Right lung (tissue), 10 donors: ENCODE measurements around the gene RPL10A. TPM values are rescaled to one million over a fixed set of nuclear protein-coding genes. Genes with fewer than 3 reads are reported as not detected.
A peak's percentile ranks its signal among the peaks of the same experiment; 100 is the strongest.
"Not testable (repeated sequence)": the region's sequence is repeated elsewhere in the genome, so short reads cannot be mapped to it uniquely, and the experiment has no call there.

ENCODE experiments used
- DNase-seq, 2 donors: peaks; one replicate each; pipeline ENCODE4 v3.0.0-alpha.2; 2013
- long read RNA-seq, 8 donors: transcript quantifications; one replicate each; lab custom pipeline, GENCODE V29; 2026
- polyA plus RNA-seq, 5 donors: library from polyadenylated mRNA; unstranded; fragments of 120-200 nt; gene quantifications; one replicate each; pipeline versions ENCODE4 v1.2.1 to v1.2.3, GENCODE V29; 2013; ENCODE audit warnings: inconsistent platforms in 1 of 5, low replicate concordance in 1 of 5; ENCODE audit not compliant: insufficient read length in 5 of 5, insufficient read depth in 1 of 5

RPL10A gene
- polyA plus RNA-seq = 1,000 to 10,000 TPM; 2,506 to 2,722 (median 2,619) TPM
- long read RNA-seq, donor 1, transcript RPL10A-204 (6 exons, 962 nt) = minor isoform, 12 of 2,819 reads
- long read RNA-seq, donor 1, transcript RPL10A-202 (5 exons, 1,063 nt) = minor isoform, 319 of 2,819 reads
- long read RNA-seq, donor 1, transcript RPL10A-201 (6 exons, 716 nt) = major isoform, 1,676 of 2,819 reads
- long read RNA-seq, donor 1, transcript RPL10A-203 (5 exons, 1,069 nt) = minor isoform, 20 of 2,819 reads
- long read RNA-seq, donor 1, partial matches to known transcripts = 621 of 2,819 reads
- long read RNA-seq, donor 1, other reads (novel, unspliced or antisense) = 170 of 2,819 reads
- long read RNA-seq, donor 2, transcript RPL10A-202 (5 exons, 1,063 nt) = minor isoform, 100 of 1,476 reads
- long read RNA-seq, donor 2, transcript RPL10A-203 (5 exons, 1,069 nt) = minor isoform, 11 of 1,476 reads
- long read RNA-seq, donor 2, transcript RPL10A-201 (6 exons, 716 nt) = major isoform, 1,111 of 1,476 reads
- long read RNA-seq, donor 2, transcript RPL10A-204 (6 exons, 962 nt) = minor isoform, 7 of 1,476 reads
- long read RNA-seq, donor 2, partial matches to known transcripts = 174 of 1,476 reads
- long read RNA-seq, donor 2, other reads (novel, unspliced or antisense) = 72 of 1,476 reads
- long read RNA-seq, donor 3, transcript RPL10A-203 (5 exons, 1,069 nt) = minor isoform, 16 of 1,749 reads
- long read RNA-seq, donor 3, transcript RPL10A-204 (6 exons, 962 nt) = minor isoform, 14 of 1,749 reads
- long read RNA-seq, donor 3, transcript RPL10A-202 (5 exons, 1,063 nt) = minor isoform, 93 of 1,749 reads
- long read RNA-seq, donor 3, transcript RPL10A-201 (6 exons, 716 nt) = major isoform, 1,068 of 1,749 reads
- long read RNA-seq, donor 3, partial matches to known transcripts = 477 of 1,749 reads
- long read RNA-seq, donor 3, other reads (novel, unspliced or antisense) = 81 of 1,749 reads
- long read RNA-seq, donor 4, transcript RPL10A-201 (6 exons, 716 nt) = major isoform, 804 of 1,288 reads
- long read RNA-seq, donor 4, transcript RPL10A-203 (5 exons, 1,069 nt) = minor isoform, 8 of 1,288 reads
- long read RNA-seq, donor 4, transcript RPL10A-204 (6 exons, 962 nt) = minor isoform, 8 of 1,288 reads
- long read RNA-seq, donor 4, transcript RPL10A-202 (5 exons, 1,063 nt) = minor isoform, 116 of 1,288 reads
- long read RNA-seq, donor 4, partial matches to known transcripts = 290 of 1,288 reads
- long read RNA-seq, donor 4, other reads (novel, unspliced or antisense) = 59 of 1,288 reads
- long read RNA-seq, donor 5, transcript RPL10A-203 (5 exons, 1,069 nt) = minor isoform, 11 of 2,832 reads
- long read RNA-seq, donor 5, transcript RPL10A-202 (5 exons, 1,063 nt) = minor isoform, 273 of 2,832 reads
- long read RNA-seq, donor 5, transcript RPL10A-201 (6 exons, 716 nt) = major isoform, 1,979 of 2,832 reads
- long read RNA-seq, donor 5, transcript RPL10A-204 (6 exons, 962 nt) = minor isoform, 11 of 2,832 reads
- long read RNA-seq, donor 5, partial matches to known transcripts = 426 of 2,832 reads
- long read RNA-seq, donor 5, other reads (novel, unspliced or antisense) = 132 of 2,832 reads
- long read RNA-seq, donor 6, transcript RPL10A-202 (5 exons, 1,063 nt) = minor isoform, 148 of 2,559 reads
- long read RNA-seq, donor 6, transcript RPL10A-204 (6 exons, 962 nt) = minor isoform, 27 of 2,559 reads
- long read RNA-seq, donor 6, transcript RPL10A-203 (5 exons, 1,069 nt) = minor isoform, 23 of 2,559 reads
- long read RNA-seq, donor 6, transcript RPL10A-201 (6 exons, 716 nt) = major isoform, 1,843 of 2,559 reads
- long read RNA-seq, donor 6, partial matches to known transcripts = 352 of 2,559 reads
- long read RNA-seq, donor 6, other reads (novel, unspliced or antisense) = 164 of 2,559 reads
- long read RNA-seq, donor 7, transcript RPL10A-203 (5 exons, 1,069 nt) = minor isoform, 7 of 775 reads
- long read RNA-seq, donor 7, transcript RPL10A-204 (6 exons, 962 nt) = minor isoform, 14 of 775 reads
- long read RNA-seq, donor 7, transcript RPL10A-202 (5 exons, 1,063 nt) = minor isoform, 58 of 775 reads
- long read RNA-seq, donor 7, transcript RPL10A-201 (6 exons, 716 nt) = major isoform, 522 of 775 reads
- long read RNA-seq, donor 7, partial matches to known transcripts = 139 of 775 reads
- long read RNA-seq, donor 7, other reads (novel, unspliced or antisense) = 35 of 775 reads
- long read RNA-seq, donor 8, transcript RPL10A-203 (5 exons, 1,069 nt) = minor isoform, 7 of 959 reads
- long read RNA-seq, donor 8, transcript RPL10A-202 (5 exons, 1,063 nt) = minor isoform, 51 of 959 reads
- long read RNA-seq, donor 8, transcript RPL10A-201 (6 exons, 716 nt) = major isoform, 667 of 959 reads
- long read RNA-seq, donor 8, partial matches to known transcripts = 176 of 959 reads
- long read RNA-seq, donor 8, other reads (novel, unspliced or antisense) = 55 of 959 reads

DNA sequence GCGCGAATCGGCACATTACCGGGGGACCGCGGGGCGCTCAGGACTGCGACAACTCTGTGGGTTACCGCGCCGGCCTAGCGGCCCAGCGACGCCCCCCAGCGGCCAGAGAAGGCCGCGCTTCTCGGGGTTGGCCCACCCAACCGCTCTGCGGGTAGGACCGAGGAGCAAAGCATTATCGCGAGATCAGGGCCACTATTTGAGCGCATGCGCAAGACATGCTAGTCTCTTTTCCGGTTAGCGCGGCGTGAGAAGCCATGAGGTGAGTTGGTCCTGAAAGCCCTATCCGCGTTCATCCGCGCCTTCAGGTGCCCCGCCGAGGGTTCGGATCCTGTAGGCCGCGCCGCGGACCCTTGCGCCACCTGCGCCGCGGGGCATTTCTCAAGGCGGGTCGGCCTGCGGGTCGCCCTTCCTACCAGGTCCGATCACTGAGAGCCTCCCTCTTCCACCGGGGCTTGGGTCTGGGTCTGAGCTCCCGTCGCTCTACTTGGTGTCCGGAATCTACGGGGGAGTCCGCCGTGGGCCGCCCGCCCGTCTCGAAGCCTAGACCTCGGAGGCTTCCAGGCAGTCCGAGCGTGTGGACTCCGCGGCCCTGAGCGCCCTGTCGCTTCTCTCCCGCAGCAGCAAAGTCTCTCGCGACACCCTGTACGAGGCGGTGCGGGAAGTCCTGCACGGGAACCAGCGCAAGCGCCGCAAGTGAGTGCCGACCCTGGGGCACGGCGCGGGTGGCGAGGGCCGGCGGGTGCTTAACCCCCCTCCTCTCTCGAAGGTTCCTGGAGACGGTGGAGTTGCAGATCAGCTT, at the start of gene RPL10A:
Gene RPL10A (plus strand): TSS at position 221 of the 799 bp plus-strand sequence. CDS start 34 bp downstream, at position 255.
- DNase-seq = peak; percentile 96 to 97

DNA sequence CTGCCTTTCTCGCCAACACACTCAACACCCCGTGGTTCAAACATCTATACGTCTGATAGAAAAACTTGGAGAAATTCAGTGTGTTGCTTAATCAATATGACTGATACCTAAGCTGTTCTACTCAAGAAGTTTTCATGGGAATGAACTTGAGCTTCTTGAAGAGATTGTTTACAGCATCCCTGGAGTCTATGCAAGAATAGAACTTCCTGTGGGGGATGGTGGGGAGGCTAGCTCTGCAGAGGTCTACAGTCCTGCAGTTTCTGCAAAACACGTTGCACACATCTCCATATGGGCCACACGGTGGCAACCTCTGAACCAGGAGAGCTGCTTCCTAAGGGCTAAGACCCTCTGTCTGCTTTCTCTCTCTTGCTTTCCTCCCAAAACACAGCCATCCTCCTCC, 48.8 kb upstream of the RPL10A start:
- peak; percentile 27 to 37 for DNase-seq

DNA sequence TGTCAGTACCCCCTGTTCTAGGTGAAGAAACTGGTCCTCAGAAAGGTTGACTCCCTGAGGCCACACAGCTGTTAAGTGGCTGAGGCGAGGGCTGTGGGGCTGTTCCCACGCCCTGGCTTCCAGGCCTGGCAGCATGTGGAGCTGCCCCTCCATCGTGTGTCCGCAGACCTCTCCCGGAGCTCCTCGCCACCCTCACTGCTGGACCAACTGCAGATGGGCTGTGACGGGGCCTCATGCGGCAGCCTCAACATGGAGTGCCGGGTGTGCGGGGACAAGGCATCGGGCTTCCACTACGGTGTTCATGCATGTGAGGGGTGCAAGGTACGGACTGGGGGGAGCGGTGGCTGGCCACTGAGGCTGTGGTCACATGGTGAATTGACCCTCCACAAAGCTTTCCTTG, 48.2 kb upstream of the RPL10A start:
- no peak for DNase-seq

DNA sequence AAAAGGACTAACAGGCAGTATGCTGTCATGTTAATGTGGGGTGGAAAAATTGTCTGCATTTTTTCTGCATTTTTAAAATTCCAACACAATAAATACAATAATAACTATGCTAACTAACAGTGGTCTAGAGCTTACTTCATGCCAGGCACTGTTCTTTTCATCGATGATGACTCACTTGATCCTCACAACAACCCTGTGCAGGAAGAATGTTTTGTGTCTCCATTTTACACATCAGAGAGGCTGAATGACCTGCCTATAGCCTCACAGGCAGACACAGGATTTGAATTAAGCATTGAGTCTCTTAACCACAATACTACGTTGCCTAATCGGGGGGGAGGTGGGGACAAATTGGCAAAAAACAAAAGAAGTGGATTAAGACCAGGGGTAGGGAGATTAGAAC, 42.9 kb upstream of the RPL10A start:
- no peak for DNase-seq

DNA sequence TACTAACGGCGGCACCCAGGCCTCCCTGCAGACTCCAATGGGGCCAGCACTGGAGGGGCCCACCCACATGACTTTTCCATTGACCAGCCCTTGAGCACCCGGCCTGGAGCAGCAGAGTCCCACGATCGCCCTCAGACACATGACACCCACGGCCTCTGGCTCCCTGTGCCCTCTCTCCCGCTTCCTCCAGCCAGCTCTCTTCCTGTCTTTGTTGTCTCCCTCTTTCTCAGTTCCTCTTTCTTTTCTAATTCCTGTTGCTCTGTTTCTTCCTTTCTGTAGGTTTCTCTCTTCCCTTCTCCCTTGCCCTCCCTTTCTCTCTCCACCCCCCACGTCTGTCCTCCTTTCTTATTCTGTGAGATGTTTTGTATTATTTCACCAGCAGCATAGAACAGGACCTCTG, 42.1 kb upstream of the RPL10A start:
- DNase-seq = no peak

DNA sequence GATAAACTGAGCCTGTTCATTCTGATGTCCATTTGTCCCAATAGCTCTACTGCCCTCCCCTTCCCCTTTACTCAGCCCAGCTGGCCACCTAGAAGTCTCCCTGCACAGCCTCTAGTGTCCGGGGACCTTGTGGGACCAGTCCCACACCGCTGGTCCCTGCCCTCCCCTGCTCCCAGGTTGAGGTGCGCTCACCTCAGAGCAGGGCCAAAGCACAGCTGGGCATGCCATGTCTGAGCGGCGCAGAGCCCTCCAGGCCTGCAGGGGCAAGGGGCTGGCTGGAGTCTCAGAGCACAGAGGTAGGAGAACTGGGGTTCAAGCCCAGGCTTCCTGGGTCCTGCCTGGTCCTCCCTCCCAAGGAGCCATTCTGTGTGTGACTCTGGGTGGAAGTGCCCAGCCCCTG, 40.8 kb upstream of the RPL10A start:
- DNase-seq = no peak

DNA sequence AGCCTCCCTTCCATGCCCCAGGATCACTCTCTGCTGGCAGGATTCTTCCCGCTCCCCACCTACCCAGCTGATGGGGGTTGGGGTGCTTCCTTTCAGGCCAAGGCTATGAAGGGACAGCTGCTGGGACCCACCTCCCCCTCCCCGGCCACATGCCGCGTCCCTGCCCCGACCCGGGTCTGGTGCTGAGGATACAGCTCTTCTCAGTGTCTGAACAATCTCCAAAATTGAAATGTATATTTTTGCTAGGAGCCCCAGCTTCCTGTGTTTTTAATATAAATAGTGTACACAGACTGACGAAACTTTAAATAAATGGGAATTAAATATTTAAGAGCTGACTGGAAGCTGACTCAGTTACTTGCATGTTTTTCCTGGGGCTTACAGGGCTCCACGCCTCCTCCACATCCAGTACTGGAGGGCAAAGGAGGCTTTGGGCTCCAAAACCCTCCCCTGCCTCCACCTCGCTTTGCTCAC, 40.3 kb upstream of the RPL10A start:
- no peak for DNase-seq

DNA sequence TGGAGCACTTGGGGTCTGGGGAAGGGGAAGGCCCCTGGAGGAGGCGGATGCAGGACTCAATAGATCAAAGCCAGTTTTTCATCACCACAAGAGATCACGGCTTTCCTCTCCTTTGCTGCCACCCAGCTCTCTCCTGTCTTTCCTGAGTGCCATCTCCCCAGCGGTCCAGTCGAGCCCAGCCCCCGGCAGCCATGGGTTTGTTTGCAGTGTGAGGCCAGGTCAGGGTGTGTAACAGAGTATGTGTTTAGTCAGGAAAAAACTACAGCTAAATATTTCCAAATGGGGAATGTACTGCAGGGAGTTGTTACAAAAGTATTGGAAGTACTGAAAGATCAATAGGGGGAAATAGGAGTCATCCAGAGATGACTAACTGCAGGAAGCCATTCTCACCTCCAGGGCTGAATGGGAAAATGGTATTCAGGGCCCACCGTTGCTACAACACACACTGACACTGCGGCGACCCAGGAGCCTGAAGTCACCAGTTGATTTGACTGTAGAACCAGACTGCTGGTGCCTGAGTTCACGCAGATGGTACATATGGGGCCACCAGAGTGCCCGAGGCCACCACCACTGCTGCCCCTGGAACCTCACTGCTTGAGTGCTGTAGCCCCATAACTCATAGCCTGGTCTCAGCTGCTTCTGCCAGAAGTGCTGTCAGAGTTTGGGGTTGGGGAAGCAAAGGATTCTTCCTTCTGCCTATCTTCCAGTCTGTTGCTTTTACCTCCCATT, 39.6 kb upstream of the RPL10A start:
- DNase-seq = no peak

DNA sequence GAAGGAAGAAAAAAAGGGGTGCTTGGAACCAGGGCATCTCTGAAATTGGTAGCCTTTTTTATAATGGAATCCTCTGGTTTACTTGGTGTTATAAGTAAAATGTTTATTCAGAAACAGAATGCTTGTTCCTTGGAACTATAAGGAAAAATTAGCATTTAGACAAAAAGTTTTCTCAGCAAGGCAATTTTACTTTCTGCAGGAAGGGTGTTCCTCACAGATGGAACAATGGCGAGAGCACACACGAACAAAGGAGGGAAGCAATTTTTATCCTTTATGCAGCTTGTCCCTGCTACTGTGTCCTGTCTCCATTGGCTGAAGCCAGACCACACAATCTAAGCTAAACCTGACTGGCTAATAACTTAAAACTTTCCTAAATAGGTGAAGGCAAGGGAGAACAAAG, 38.7 kb upstream of the RPL10A start:
- DNase-seq = no peak

DNA sequence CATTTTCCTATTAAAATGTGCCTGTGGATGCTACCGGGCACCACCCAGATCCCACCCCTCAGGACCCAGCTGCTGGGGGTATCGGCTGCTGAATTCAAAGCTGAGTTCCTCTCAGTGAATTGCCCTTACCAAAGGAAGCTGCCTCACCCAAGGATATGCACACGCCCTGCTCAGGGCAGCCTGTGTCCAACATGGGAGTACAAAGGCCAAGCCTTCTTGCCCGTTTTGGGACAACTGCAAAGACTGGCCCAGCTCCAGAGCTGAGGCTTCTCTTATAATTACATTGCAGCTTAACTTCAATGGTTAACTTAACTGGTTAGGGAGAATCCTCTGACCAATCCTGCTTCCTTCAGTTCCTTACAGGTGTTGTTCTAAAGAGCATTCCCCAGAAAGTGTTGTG, 35.9 kb upstream of the RPL10A start:
- DNase-seq = no peak

DNA sequence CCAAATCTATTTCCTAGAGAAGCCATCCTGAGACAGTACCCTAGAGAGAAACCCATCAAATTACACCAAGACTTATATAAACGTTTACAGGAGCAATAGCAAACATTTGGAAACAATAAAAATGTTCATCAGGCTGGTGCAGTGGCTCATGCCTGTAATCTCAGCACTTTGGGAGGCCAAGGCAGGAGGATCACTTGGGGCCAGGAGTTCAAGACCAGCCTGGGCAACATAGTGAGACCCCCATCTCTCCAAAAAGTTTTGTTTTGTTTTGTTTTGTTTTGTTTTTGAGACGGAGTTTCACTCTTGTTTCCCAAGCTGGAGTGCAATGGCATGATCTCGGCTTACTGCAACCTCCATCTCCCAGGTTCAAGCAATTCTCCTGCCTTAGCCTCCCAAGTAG, 35.5 kb upstream of the RPL10A start:
- not testable (repeated sequence) for DNase-seq

DNA sequence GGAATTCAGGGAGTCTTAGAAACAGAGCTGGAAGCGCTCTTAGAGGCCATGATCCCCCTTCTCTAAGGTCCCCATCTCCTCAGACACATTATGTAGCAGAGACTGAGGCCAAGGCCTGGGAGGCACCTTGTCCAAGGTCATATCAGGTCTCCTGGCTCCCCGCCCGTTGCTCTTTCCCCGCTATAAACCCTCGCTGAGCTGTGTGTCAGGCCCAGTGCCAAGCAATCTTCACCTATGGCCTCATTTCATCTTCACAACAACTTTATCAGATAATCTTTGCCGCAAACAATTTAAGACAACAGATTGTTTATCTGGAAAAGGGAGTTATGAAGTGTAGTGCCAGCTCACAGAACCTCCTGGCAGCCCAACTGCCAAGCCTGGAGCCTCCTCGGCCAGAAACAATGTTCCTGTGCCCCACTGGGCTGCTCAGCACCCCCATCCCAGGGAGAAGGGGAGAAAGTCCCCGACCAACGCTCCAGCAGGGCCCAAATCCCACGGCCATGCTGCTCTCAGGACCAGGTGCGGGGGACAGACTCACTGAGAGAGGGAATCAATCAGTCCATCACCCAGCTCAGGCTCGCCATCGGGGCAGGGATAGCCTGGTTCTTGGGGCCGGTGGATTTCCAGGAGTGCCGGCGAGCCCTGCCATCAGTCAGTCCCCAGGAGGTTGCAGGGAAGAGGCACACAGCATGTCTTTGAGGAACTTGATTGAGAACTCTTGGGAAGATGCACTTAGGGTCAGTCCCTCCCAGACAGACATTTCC, 32.9 kb upstream of the RPL10A start:
- DNase-seq = no peak

DNA sequence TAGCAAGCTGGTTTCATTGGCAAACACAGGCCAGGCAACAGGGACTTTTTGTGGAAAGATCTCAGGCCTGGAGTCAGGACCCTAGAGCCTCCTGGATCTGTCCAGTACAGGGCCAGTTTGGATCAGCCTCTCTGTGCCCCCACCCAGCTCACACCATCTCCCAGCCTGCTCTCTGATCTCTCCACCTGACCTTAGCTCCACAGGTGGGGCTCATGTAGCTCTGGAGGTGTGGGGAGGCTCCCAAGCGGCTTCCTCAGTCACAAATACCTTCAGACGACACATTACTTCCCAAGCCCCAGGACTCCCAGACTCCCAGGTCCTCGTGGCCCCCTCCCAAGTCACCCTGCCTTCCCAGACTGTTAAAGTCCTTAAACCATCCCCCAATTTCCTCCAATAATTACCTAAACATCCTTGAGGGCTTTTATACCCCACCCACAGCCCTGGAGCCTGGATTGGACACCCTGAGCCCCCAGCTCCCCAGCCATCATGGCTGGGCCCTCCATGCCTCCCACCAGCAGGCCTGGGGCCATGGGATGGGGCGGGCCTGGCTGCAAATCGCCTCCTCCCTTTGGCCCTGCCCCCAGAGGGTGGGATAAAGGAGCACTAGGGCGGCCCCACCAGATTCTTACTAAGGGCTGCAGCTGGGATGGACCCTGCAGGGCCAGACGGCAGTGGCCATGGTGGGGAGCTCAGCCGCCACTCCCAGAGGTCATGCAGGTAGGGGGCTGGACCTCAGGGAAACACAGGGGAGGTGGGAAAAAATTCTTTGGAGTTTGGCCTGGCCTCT, 31.9 kb upstream of the RPL10A start:
- no peak for DNase-seq

DNA sequence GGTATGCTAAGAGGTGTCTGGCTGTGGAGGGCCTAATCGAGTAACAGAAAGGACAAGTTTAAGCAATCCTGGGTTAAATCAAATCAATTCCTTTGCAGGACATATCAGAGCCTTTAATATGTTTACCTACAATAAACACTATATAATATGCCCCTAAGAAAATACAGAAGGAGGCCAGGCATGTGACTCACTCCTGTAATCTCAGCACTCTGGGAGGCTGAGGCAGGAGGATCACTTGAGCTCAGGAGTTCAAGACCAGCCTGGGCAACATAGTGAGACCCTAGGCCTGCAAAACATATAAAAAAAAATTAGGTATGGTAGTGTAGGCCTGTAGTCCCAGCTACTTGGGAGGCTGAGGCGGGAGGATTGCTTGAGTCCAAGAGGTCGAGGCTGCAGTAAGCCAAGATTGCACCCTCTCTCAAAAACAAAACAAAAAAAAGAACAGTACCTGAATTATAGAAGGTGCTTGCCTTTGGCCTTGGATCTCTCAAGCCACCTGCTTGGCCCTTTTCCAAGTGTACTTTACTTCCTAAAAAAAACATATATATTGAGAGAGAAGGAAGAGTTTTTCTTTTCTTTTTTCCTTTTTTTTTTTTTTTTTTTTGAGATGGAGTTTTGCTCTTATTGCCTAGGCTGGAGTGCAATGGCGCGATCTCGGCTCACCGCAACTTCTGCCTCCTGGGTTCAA, 29.7 kb upstream of the RPL10A start:
- not testable (repeated sequence) for DNase-seq

DNA sequence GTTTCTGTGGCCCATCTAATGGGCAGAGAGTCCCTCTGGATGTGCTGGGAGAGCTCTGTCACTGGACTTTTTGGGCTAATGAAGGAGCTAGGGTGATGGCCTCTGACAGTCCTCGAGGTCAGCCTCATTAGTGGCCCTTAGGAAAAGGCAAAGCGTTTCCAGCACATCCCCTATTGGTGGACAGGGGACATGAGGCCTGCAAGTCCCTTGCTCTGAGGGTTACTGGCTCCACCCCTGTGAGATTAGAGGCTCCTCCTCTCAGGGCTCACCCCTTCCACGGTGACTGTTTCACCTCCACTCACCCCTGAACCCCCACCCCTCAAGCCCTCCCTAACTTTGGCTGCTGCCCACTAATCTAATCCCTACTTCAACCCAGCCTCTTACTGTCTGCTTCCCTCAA, 28.9 kb upstream of the RPL10A start:
- no peak for DNase-seq
